ENCODE measurements around the gene MNT.

- TF ChIP-seq HDAC2 (IDR thresholded peaks at IDR 0.05) (no peak), CTCF (IDR thresholded peaks at IDR 0.05) (no peak), JUNB (IDR thresholded peaks at IDR 0.05) (no peak), ZC3H11A (IDR thresholded peaks at IDR 0.05) (no peak), BCL3 (IDR thresholded peaks at IDR 0.05) (no peak), POLR2A (IDR thresholded peaks at IDR 0.05; ENCODE audit: low read length) (no peak), RFX5 (IDR thresholded peaks at IDR 0.05) (no peak), CHD2 (IDR thresholded peaks at IDR 0.05; ENCODE audit: low read length, partially characterized antibody) (no peak), KDM5A (IDR thresholded peaks at IDR 0.05) (no peak), CEBPB (IDR thresholded peaks at IDR 0.05) (no peak), MAX (IDR thresholded peaks at IDR 0.05) (no peak), E2F6 (IDR thresholded peaks at IDR 0.05; ENCODE audit: borderline replicate concordance, low read depth) (no peak), MAZ (IDR thresholded peaks at IDR 0.05; ENCODE audit: borderline replicate concordance, low read depth, low read length) (no peak)
- TF ChIP-seq, protein P1, sequence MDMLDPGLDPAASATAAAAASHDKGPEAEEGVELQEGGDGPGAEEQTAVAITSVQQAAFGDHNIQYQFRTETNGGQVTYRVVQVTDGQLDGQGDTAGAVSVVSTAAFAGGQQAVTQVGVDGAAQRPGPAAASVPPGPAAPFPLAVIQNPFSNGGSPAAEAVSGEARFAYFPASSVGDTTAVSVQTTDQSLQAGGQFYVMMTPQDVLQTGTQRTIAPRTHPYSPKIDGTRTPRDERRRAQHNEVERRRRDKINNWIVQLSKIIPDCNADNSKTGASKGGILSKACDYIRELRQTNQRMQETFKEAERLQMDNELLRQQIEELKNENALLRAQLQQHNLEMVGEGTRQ (IDR thresholded peaks at IDR 0.05), result no peak
Observed at GRCh38 chr17:2419486-2419885, 18.6 kb upstream of the MNT start.
